B cell (primary cell): ENCODE results near the gene EVA1A.

Experiments used
- CTCF ChIP-seq: fragments of 200-600 bp; IDR thresholded peaks from one replicate; pipeline ENCODE4 v1.8.0; 2022; ENCODE audit warnings: antibody characterized with exemption, mild to moderate bottlenecking
- EZH2 ChIP-seq: IDR thresholded peaks from 2 replicates; pipeline ENCODE4 v1.6.1; 2012; ENCODE audit warnings: borderline replicate concordance, low read depth, mild to moderate bottlenecking, moderate library complexity, low read length; ENCODE audit not compliant: insufficient read depth, poor library complexity, severe bottlenecking

GRCh38 chr2:75484840-75485239 is 75.9 kb downstream of the EVA1A start:
- no peak for TF ChIP-seq CTCF
- no peak for TF ChIP-seq EZH2
